Adrenal gland (tissue), 5 donors: Measurements from ENCODE around the gene TNK1.

ENCODE experiments used
- CTCF ChIP-seq, 6 experiments: fragments of 450-650 bp in 4 of 6; fragments of 200-600 bp in 2 of 6; sonication (generic) in 1 of 6; IDR thresholded peaks; 1 replicate in 5 of 6; 2 replicates in 1 of 6; pipeline versions ENCODE4 v1.5.1 to v1.8.0; 2016 to 2021; ENCODE audit warnings: antibody characterized with exemption in 6 of 6, mild to moderate bottlenecking in 2 of 6, moderate library complexity in 1 of 6
- POLR2A ChIP-seq, 2 donors: fragments of 450-650 bp; IDR thresholded peaks; one replicate each; pipeline ENCODE4 v1.6.1; 2017; ENCODE audit warnings: antibody characterized with exemption in 2 of 2, mild to moderate bottlenecking in 2 of 2, moderate library complexity in 1 of 2
- donor health status: DM: no; HTN: no; CAD: no.

DNA sequence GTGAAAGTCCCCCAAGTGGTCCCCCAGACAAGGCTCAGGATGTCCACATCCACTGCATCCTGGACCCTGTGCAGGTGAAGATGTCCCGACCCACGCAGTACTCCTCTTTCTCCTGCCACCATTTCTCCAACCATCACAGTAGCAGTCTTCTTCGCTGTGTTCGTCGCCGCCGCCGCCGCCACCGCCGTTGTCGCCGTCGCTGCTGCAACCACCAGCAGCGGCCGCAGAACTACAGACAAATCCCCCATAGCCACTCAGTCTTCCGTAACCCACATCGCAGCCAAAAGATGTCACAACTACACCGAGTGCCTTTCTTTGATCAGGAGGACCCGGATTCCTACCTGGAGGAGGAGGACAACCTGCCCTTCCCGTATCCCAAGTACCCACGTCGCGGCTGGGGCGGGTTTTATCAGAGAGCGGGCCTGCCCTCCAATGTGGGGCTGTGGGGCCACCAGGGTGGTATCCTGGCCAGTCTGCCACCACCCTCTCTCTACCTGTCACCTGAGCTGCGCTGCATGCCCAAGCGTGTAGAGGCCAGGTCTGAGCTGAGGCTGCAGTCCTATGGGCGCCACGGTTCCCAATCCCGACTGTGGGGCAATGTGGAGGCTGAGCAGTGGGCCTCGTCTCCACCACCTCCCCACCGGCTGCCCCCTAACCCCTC is 45.4 kb downstream of the TNK1 start:
- TF ChIP-seq CTCF (IDR thresholded peaks at IDR 0.05) = no peak
- no peak for TF ChIP-seq POLR2A (IDR thresholded peaks at IDR 0.05)
